Measurements from ENCODE around the gene MMP24OS.

GRCh38 chr20:35288325-35289060 lies 10.6 kb upstream of the MMP24OS start:
- no peak for TF ChIP-seq ZNF274 (IDR thresholded peaks at IDR 0.05; ENCODE audit: low read depth, low read length)
- TF ChIP-seq YY1 (IDR thresholded peaks at IDR 0.05; ENCODE audit: insufficient read depth, insufficient read length), result no peak
- TF ChIP-seq SUZ12 (IDR thresholded peaks at IDR 0.05; ENCODE audit: extremely low read depth, insufficient read depth, insufficient read length), result no peak

Measured in NT2/D1 (cell line).